HT1080 (cell line): ENCODE measurements around the gene NUDCD2. TPM values are rescaled to one million over a fixed set of nuclear protein-coding genes. Genes with fewer than 3 reads are reported as not detected.
"Not testable (repeated sequence)": the region's sequence is repeated elsewhere in the genome, so short reads cannot be mapped to it uniquely, and the experiment has no call there.

Experiments used
- DNase-seq: peaks from one replicate; pipeline ENCODE4 v3.0.0-alpha.2; 2015; ENCODE audit warnings: low read depth
- total RNA-seq: library from RNA; depleted of rRNA; stranded (reverse); fragments of >200 nt; shearing (Covaris generic); gene quantifications from 2 replicates; pipeline ENCODE4 v1.2.3, GENCODE V29; 2014

Gene NUDCD2
- total RNA-seq, 1 experiment from 2014 or later: 27.6 TPM

GRCh38 chr5:163473635-163474243, 13.8 kb upstream of the NUDCD2 start:
- no peak for DNase-seq

- DNase-seq: no peak
Observed at GRCh38 chr5:163467682-163468081, 7.8 kb upstream of the NUDCD2 start.

- no peak for DNase-seq
Observed at GRCh38 chr5:163463063-163463435, 3.1 kb upstream of the NUDCD2 start.

- no peak for DNase-seq
Observed at GRCh38 chr5:163460562-163461171, 765 bp upstream of the NUDCD2 start, which contains the start of gene HMMR. Gene HMMR (plus strand): TSS chr5:163460632. CDS start chr5:163460693, 61 bp downstream.

GRCh38 chr5:163459462-163459818, 462 bp downstream of the NUDCD2 start:
- no peak for DNase-seq

GRCh38 chr5:163458778-163459385, 1.0 kb downstream of the NUDCD2 start:
- peak; percentile 10 for DNase-seq

GRCh38 chr5:163456840-163457239, 3.1 kb downstream of the NUDCD2 start:
- DNase-seq: no peak

- no peak for DNase-seq
Observed at GRCh38 chr5:163456029-163456589, 3.8 kb downstream of the NUDCD2 start.

- not testable (repeated sequence) for DNase-seq
Observed at GRCh38 chr5:163455406-163455805, 4.5 kb downstream of the NUDCD2 start.

GRCh38 chr5:163453705-163454104, 6.2 kb downstream of the NUDCD2 start:
- DNase-seq: no peak

GRCh38 chr5:163451489-163451888, 8.4 kb downstream of the NUDCD2 start:
- DNase-seq: no peak

GRCh38 chr5:163448491-163448890, 11.4 kb downstream of the NUDCD2 start:
- no peak for DNase-seq

GRCh38 chr5:163447875-163448274, 12.0 kb downstream of the NUDCD2 start:
- no peak for DNase-seq

GRCh38 chr5:163447191-163447590, 12.7 kb downstream of the NUDCD2 start:
- no peak for DNase-seq

- no peak for DNase-seq
Observed at GRCh38 chr5:163445345-163445744, 14.6 kb downstream of the NUDCD2 start.

- no peak for DNase-seq
Observed at GRCh38 chr5:163444526-163444925, 15.4 kb downstream of the NUDCD2 start.

GRCh38 chr5:163440954-163441353, 18.9 kb downstream of the NUDCD2 start:
- DNase-seq: no peak

GRCh38 chr5:163439092-163439425, 20.8 kb downstream of the NUDCD2 start:
- DNase-seq: no peak

- DNase-seq: peak; percentile 98
Observed at GRCh38 chr5:163437309-163438182, 22.4 kb downstream of the NUDCD2 start, which contains the start of gene CCNG1. Gene CCNG1 (plus strand): TSS chr5:163437595. CDS start chr5:163439257, 1,662 bp downstream.

GRCh38 chr5:163437011-163437308, 22.9 kb downstream of the NUDCD2 start:
- DNase-seq: no peak

- DNase-seq: no peak
Observed at GRCh38 chr5:163436515-163436914, 23.4 kb downstream of the NUDCD2 start.

GRCh38 chr5:163434401-163434866, 25.5 kb downstream of the NUDCD2 start:
- DNase-seq: peak; percentile 36
